ENCODE data around the gene KRT86. TPM values are rescaled to one million over a fixed set of nuclear protein-coding genes. Genes with fewer than 3 reads are reported as not detected.

KRT86 gene
- total RNA-seq, 6 experiments from 2014 or later, result not detected

- intact Hi-C loops (cut with DNase I), result no loop called here
- no peak overlapping the region for H3K4me3 ChIP-seq
Observed at GRCh38 chr12:52346593-52346992, 72.1 kb downstream of the KRT86 start.

GRCh38 chr12:52347016-52347415 lies 72.6 kb downstream of the KRT86 start:
- DNase-seq (no peak), ATAC-seq (no peak)
- H3K9me3 ChIP-seq, result no peaks in the 10 kb centered on the region
- no peaks in the 10 kb centered on the region for H3K27me3 ChIP-seq
- intact Hi-C loops (cut with DNase I), result no loop called here
- peaks cover 0 to 15% (median 0%) of the 10 kb centered on the region in 4 donors for H3K4me1 ChIP-seq
- no peak overlapping the region for H3K4me3 ChIP-seq
- no peak overlapping the region for H3K27ac ChIP-seq
- WGBS (ENCODE audit: insufficient coverage, low coverage, low lambda C conversion rate, missing lambda C conversion rate), result 53% methylated on average over 3 of the region's 9 CpGs
- no peaks in the 10 kb centered on the region for H3K36me3 ChIP-seq
- TF ChIP-seq CTCF (IDR thresholded peaks at IDR 0.05) (no peak), POLR2A (IDR thresholded peaks at IDR 0.05) (no peak)

More at GRCh38 chr12:52346593-52346992, 72.1 kb downstream of the KRT86 start:
- no peak for DNase-seq
- TF ChIP-seq CTCF (IDR thresholded peaks at IDR 0.05) (no peak), POLR2A (IDR thresholded peaks at IDR 0.05) (no peak)
- H3K4me1 ChIP-seq, result peaks cover 0 to 11% (median 0%) of the 10 kb centered on the region in 4 donors
- H3K9me3 ChIP-seq, result no peaks in the 10 kb centered on the region
- H3K36me3 ChIP-seq, result no peaks in the 10 kb centered on the region
- ATAC-seq, result no peak
- no peak overlapping the region for H3K27ac ChIP-seq
- H3K27me3 ChIP-seq, result no peaks in the 10 kb centered on the region
- WGBS (ENCODE audit: insufficient coverage, low coverage, low lambda C conversion rate, missing lambda C conversion rate), result no CpG with 5 or more reads among the region's 4 CpGs

GRCh38 chr12:52347551-52348510 lies 73.4 kb downstream of the KRT86 start:
- Histone ChIP-seq H3K4me1 (peaks cover 0 to 18% (median 0%) of the 10 kb centered on the region in 4 donors), H3K27me3 (no peaks in the 10 kb centered on the region), H3K36me3 (no peaks in the 10 kb centered on the region), H3K27ac (no peak overlapping the region), H3K4me3 (no peak overlapping the region), H3K9me3 (no peaks in the 10 kb centered on the region)
- ATAC-seq (no peak), DNase-seq (no peak)
- WGBS (ENCODE audit: insufficient coverage, low coverage, low lambda C conversion rate, missing lambda C conversion rate), result 68% methylated on average over 5 of the region's 16 CpGs
- TF ChIP-seq POLR2A (IDR thresholded peaks at IDR 0.05) (no peak), CTCF (IDR thresholded peaks at IDR 0.05) (no peak)
- intact Hi-C loops (cut with DNase I), result no loop called here

- no peaks in the 10 kb centered on the region for H3K27me3 ChIP-seq
- H3K9me3 ChIP-seq, result no peaks in the 10 kb centered on the region
- no peaks in the 10 kb centered on the region for H3K36me3 ChIP-seq
- H3K4me1 ChIP-seq, result peaks cover 0 to 18% (median 0%) of the 10 kb centered on the region in 4 donors
- TF ChIP-seq CTCF (IDR thresholded peaks at IDR 0.05) (no peak), POLR2A (IDR thresholded peaks at IDR 0.05) (no peak)
- ATAC-seq (no peak), DNase-seq (no peak)
- no peak overlapping the region for H3K27ac ChIP-seq
- 76% methylated on average over 6 of the region's 6 CpGs for WGBS (ENCODE audit: insufficient coverage, low coverage, low lambda C conversion rate, missing lambda C conversion rate)
- intact Hi-C loops (cut with DNase I), result no loop called here
- no peak overlapping the region for H3K4me3 ChIP-seq
Observed at GRCh38 chr12:52349196-52349595, 74.8 kb downstream of the KRT86 start.
